Ovary (tissue), 9 donors: Measurements from ENCODE around the gene OR52M1. TPM values are rescaled to one million over a fixed set of nuclear protein-coding genes. Genes with fewer than 3 reads are reported as not detected.
A peak's percentile ranks its signal among the peaks of the same experiment; 100 is the strongest.

Experiments
- DNase-seq, 5 donors: peaks; one replicate each; pipeline ENCODE4 v3.0.0-alpha.2; 2019 to 2020
- H3K27ac ChIP-seq, 2 donors: fragments of 200-600 bp; one replicate each; pipeline versions ENCODE4 v1.5.1 to v1.8.0; 2019 to 2022
- H3K27me3 ChIP-seq: fragments of 200-600 bp; one replicate; pipeline ENCODE4 v1.8.0; 2022
- H3K36me3 ChIP-seq: fragments of 200-600 bp; sonication (generic); one replicate; pipeline ENCODE4 v1.5.1; 2019
- H3K4me1 ChIP-seq: one replicate; pipeline ENCODE4 v1.8.1; 2013; ENCODE audit warnings: mild to moderate bottlenecking, moderate library complexity; ENCODE audit not compliant: insufficient read depth
- H3K4me3 ChIP-seq: fragments of 200-600 bp; sonication (generic); one replicate; pipeline ENCODE4 v1.5.1; 2017
- H3K9me3 ChIP-seq, 2 donors: fragments of 200-600 bp in 1 of 2; sonication (generic) in 1 of 2; one replicate each; pipeline versions ENCODE4 v1.5.1 to v1.8.1; 2013 to 2019; ENCODE audit warnings: mild to moderate bottlenecking in 1 of 2, moderate library complexity in 1 of 2
- CTCF ChIP-seq, 3 donors: fragments of 450-650 bp in 2 of 3; fragments of 200-600 bp in 1 of 3; IDR thresholded peaks; one replicate each; pipeline versions ENCODE4 v1.5.1 to v1.8.0; 2016 to 2022; ENCODE audit warnings: antibody characterized with exemption in 3 of 3, mild to moderate bottlenecking in 1 of 3
- EP300 ChIP-seq: sonication (generic); formaldehyde crosslinking; IDR thresholded peaks from one replicate; pipeline ENCODE4 v1.6.1; 2017; ENCODE audit warnings: antibody characterized with exemption
- POLR2A ChIP-seq: fragments of 450-650 bp; IDR thresholded peaks from one replicate; pipeline ENCODE4 v1.6.1; 2017; ENCODE audit warnings: antibody characterized with exemption, mild to moderate bottlenecking, moderate library complexity
- WGBS, 3 donors: extraction: QIAGEN DNeasy Blood & Tissue Kit in 1 of 3; methylation state at CpG; one replicate each; pipeline versions ENCODE4 v1.1.5 to v1.1.7; 2013 to 2017; 5-methylcytosine and 5-hydroxymethylcytosine counted together
- intact Hi-C, 4 donors: fragments of 100-400 bp; cut with DNase I; formaldehyde crosslinking; loops; one replicate each; pipeline versions ENCODE4 v1.11.0 to v1.15.1; 2022 to 2023
- polyA plus RNA-seq, 2 donors: library from polyadenylated mRNA; stranded (reverse); fragments of 200-250 nt in 1 of 2; fragments of 350-450 nt in 1 of 2; fragmentation: Illumina TruSeq in 1 of 2; extraction: RNeasy Lipid Tissue Mini Kit (QIAGEN cat#74804) in 1 of 2; gene quantifications; one replicate each; pipeline ENCODE4 v1.2.3, GENCODE V29; 2013 to 2014
- total RNA-seq, 7 donors: library from RNA; depleted of rRNA in 2 of 7; stranded (reverse); fragments of >200 nt in 2 of 7; fragmentation: NEBNext Ultra II Directional in 3 of 7; extraction: Animal tissue kit (Norgen Biotek cat#: 25700) in 3 of 7; gene quantifications; one replicate each; pipeline versions ENCODE4 v1.1.0 to v1.2.4, GENCODE V29; 2016 to 2023
- donor health status: DM: no; HTN: no; CAD: no; lungs with moderate emphysema.
- donor health status: DM: no; HTN: no; CAD: no.
- donor health status: Bipolar disorder and iron deficiency.
- donor health status: DM: yes; HTN: yes; CAD: no.
- donor health status: DM: no; HTN: no; CAD: no.
- donor health status: DM: yes; HTN: yes; CAD: no.

Gene OR52M1
- total and polyA plus RNA-seq, 9 donors: not detected

- intact Hi-C loops: no loop called here
- DNase-seq: no peak
- no peak overlapping the region for H3K4me3 ChIP-seq
- H3K36me3 ChIP-seq: no peaks in the 10 kb centered on the region
- H3K27me3 ChIP-seq: no peaks in the 10 kb centered on the region
- WGBS, 3 donors: 47 to 69% (median 60%) methylated on average over 2 of the region's 2 CpGs
- no peaks in the 10 kb centered on the region for H3K9me3 ChIP-seq
- H3K4me1 ChIP-seq: peaks cover 6% of the 10 kb centered on the region
- TF ChIP-seq CTCF (IDR thresholded peaks at IDR 0.05): no peak
- TF ChIP-seq POLR2A: no peak
- TF ChIP-seq EP300: no peak
- H3K27ac ChIP-seq: no peak overlapping the region
Measured at GRCh38 chr11:4508886-4509285, 36.1 kb upstream of the OR52M1 start.

GRCh38 chr11:4511282-4512245, 33.4 kb upstream of the OR52M1 start:
- intact Hi-C loops: no loop called here
- H3K27ac ChIP-seq: peak overlapping the region in 1 of 2 donors; percentile 33

DNA sequence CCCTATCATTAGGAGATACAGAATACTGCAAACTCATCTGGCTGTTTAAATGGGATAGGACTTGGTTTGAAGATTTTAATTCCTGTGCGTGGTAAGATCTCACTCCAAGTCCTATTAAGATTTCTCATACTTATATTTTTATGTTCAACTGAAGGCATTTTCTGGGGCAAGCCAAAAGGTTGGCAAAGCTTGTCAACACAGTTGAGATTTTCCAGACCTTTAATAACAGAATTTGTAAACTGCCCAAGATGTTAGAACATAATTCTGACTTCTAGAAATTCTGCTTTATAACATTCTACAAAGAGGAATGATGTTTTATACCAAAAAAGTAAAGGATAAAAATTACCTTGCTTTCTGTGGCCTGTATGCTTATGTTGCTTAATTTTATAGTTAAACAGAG, 30.8 kb upstream of the OR52M1 start:
- Histone ChIP-seq H3K4me1 (peaks cover 6% of the 10 kb centered on the region), H3K4me3 (no peak overlapping the region), H3K27ac (no peak overlapping the region), H3K36me3 (no peaks in the 10 kb centered on the region), H3K9me3 (no peaks in the 10 kb centered on the region), H3K27me3 (no peaks in the 10 kb centered on the region)
- intact Hi-C loops: no loop called here
- no peak for TF ChIP-seq EP300
- no peak for TF ChIP-seq CTCF (IDR thresholded peaks at IDR 0.05)
- TF ChIP-seq POLR2A: no peak
- no peak for DNase-seq
- 68 to 73% (median 72%) methylated on average over 1 of the region's 1 CpG for WGBS, 3 donors

More at GRCh38 chr11:4511282-4512245, 33.4 kb upstream of the OR52M1 start:
- Histone ChIP-seq H3K36me3 (no peaks in the 10 kb centered on the region), H3K27me3 (no peaks in the 10 kb centered on the region), H3K4me1 (peaks cover 6% of the 10 kb centered on the region), H3K9me3 (no peaks in the 10 kb centered on the region), H3K4me3 (no peak overlapping the region)
- TF ChIP-seq POLR2A (no peak), CTCF (IDR thresholded peaks at IDR 0.05) (no peak), EP300 (no peak)
- peak in 4 of 5 donors; percentile 26 to 57 (median 27) for DNase-seq
- 7 to 16% (median 7%) methylated on average over 4 to 5 of the region's 5 CpGs for WGBS, 3 donors

- intact Hi-C loops: no loop called here
- Histone ChIP-seq H3K9me3 (no peaks in the 10 kb centered on the region), H3K4me3 (no peak overlapping the region), H3K4me1 (no peaks in the 10 kb centered on the region), H3K27me3 (no peaks in the 10 kb centered on the region), H3K27ac (no peak overlapping the region), H3K36me3 (no peaks in the 10 kb centered on the region)
- WGBS, 3 donors: 57 to 68% (median 60%) methylated on average over 2 of the region's 2 CpGs
- DNase-seq: no peak
- TF ChIP-seq POLR2A: no peak
- no peak for TF ChIP-seq CTCF (IDR thresholded peaks at IDR 0.05)
- TF ChIP-seq EP300: no peak
Measured at GRCh38 chr11:4522339-4522738, 22.7 kb upstream of the OR52M1 start.
